Measurements from ENCODE around the gene KLF7. TPM values are rescaled to one million over a fixed set of nuclear protein-coding genes. Genes with fewer than 3 reads are reported as not detected.

Gene KLF7
- total and polyA plus RNA-seq, 4 donors, result 4.4 to 51.8 (median 22.3) TPM

- H3K9me3 ChIP-seq (ENCODE audit: control insufficient read depth in 4 of 4, insufficient read depth in 3 of 4, low read length in 3 of 4), result no peaks in the 10 kb centered on the region
- no peaks in the 10 kb centered on the region for H3K36me3 ChIP-seq (ENCODE audit: control insufficient read depth in 4 of 4, insufficient read depth in 4 of 4, low read length in 4 of 4)
- no peak overlapping the region for H3K4me3 ChIP-seq
- DNase-seq (no peak), ATAC-seq (ENCODE audit: insufficient read depth, low FRiP score) (no peak)
- H3K27ac ChIP-seq (ENCODE audit: low read depth in 1 of 2, low read length in 1 of 2), result peak overlapping the region; percentile 53 to 96
- H3K4me1 ChIP-seq (ENCODE audit: control insufficient read depth in 5 of 5, insufficient read depth in 5 of 5, low read length in 5 of 5), result peaks cover 0 to 65% (median 17%) of the 10 kb centered on the region in 5 donors
- TF ChIP-seq, protein P1, sequence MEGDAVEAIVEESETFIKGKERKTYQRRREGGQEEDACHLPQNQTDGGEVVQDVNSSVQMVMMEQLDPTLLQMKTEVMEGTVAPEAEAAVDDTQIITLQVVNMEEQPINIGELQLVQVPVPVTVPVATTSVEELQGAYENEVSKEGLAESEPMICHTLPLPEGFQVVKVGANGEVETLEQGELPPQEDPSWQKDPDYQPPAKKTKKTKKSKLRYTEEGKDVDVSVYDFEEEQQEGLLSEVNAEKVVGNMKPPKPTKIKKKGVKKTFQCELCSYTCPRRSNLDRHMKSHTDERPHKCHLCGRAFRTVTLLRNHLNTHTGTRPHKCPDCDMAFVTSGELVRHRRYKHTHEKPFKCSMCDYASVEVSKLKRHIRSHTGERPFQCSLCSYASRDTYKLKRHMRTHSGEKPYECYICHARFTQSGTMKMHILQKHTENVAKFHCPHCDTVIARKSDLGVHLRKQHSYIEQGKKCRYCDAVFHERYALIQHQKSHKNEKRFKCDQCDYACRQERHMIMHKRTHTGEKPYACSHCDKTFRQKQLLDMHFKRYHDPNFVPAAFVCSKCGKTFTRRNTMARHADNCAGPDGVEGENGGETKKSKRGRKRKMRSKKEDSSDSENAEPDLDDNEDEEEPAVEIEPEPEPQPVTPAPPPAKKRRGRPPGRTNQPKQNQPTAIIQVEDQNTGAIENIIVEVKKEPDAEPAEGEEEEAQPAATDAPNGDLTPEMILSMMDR (IDR thresholded peaks at IDR 0.05; ENCODE audit: control extremely low read depth, extremely low read depth), result no peak
- H3K27me3 ChIP-seq (ENCODE audit: control insufficient read depth in 3 of 3, insufficient read depth in 3 of 3, low read length in 2 of 3), result no peaks in the 10 kb centered on the region
- H3K9ac ChIP-seq (ENCODE audit: insufficient read depth in 1 of 2, low read length in 2 of 2), result no peak overlapping the region
Observed at GRCh38 chr2:207132019-207132418, 33.7 kb downstream of the KLF7 start.

GRCh38 chr2:207131594-207131993 is 34.2 kb downstream of the KLF7 start:
- ATAC-seq (ENCODE audit: insufficient read depth, low FRiP score) (no peak), DNase-seq (no peak)
- 20 to 52% methylated on average over 2 of the region's 2 CpGs for WGBS, 2 donors
- no peak overlapping the region for H3K9ac ChIP-seq (ENCODE audit: insufficient read depth in 1 of 2, low read length in 2 of 2)
- no peaks in the 10 kb centered on the region for H3K27me3 ChIP-seq (ENCODE audit: control insufficient read depth in 3 of 3, insufficient read depth in 3 of 3, low read length in 2 of 3)
- TF ChIP-seq, protein P1 (IDR thresholded peaks at IDR 0.05; ENCODE audit: control extremely low read depth, extremely low read depth), result no peak
- no peaks in the 10 kb centered on the region for H3K9me3 ChIP-seq (ENCODE audit: control insufficient read depth in 4 of 4, insufficient read depth in 3 of 4, low read length in 3 of 4)
- no peak overlapping the region for H3K4me3 ChIP-seq
- no peaks in the 10 kb centered on the region for H3K36me3 ChIP-seq (ENCODE audit: control insufficient read depth in 4 of 4, insufficient read depth in 4 of 4, low read length in 4 of 4)
- H3K27ac ChIP-seq (ENCODE audit: low read depth in 1 of 2, low read length in 1 of 2), result peak overlapping the region; percentile 53 to 96
- H3K4me1 ChIP-seq (ENCODE audit: control insufficient read depth in 5 of 5, insufficient read depth in 5 of 5, low read length in 5 of 5), result peaks cover 0 to 65% (median 15%) of the 10 kb centered on the region in 5 donors

DNA sequence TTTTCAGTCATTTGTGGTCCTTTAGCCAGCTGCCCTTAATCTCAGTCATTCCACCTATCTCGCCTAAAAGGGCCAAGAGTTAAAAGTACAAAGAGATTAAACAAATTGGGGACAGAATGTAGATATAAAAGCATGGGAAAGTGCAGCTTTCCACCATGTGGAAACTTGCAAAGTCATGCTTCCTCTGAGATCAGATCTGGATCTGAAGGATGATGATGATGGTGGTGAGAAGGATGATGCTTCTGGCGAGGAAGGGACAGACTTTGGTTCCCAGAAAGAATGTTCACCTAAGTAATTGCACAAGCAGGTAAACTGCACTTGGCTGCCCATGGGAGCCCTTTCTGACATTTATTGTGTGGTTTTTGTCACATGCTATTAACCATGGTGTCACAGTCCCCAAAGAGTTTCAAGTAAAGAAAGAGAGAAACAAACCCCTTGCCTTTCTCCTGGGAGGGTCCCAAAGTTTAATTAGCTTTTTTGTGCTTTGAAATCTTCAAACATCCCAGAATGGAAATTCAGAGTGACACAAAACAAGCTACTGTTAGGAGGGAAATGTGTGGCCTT is 34.7 kb downstream of the KLF7 start:
- 79 to 83% methylated on average over 2 of the region's 2 CpGs for WGBS, 2 donors
- H3K4me1 ChIP-seq (ENCODE audit: control insufficient read depth in 5 of 5, insufficient read depth in 5 of 5, low read length in 5 of 5), result peaks cover 0 to 63% (median 12%) of the 10 kb centered on the region in 5 donors
- H3K9ac ChIP-seq (ENCODE audit: insufficient read depth in 1 of 2, low read length in 2 of 2), result no peak overlapping the region
- no peak overlapping the region for H3K4me3 ChIP-seq
- no peaks in the 10 kb centered on the region for H3K9me3 ChIP-seq (ENCODE audit: control insufficient read depth in 4 of 4, insufficient read depth in 3 of 4, low read length in 3 of 4)
- H3K36me3 ChIP-seq (ENCODE audit: control insufficient read depth in 4 of 4, insufficient read depth in 4 of 4, low read length in 4 of 4), result no peaks in the 10 kb centered on the region
- peak overlapping the region; percentile 63 to 96 for H3K27ac ChIP-seq (ENCODE audit: low read depth in 1 of 2, low read length in 1 of 2)
- TF ChIP-seq, protein P1 (IDR thresholded peaks at IDR 0.05; ENCODE audit: control extremely low read depth, extremely low read depth), result no peak
- DNase-seq (no peak), ATAC-seq (ENCODE audit: insufficient read depth, low FRiP score) (no peak)
- H3K27me3 ChIP-seq (ENCODE audit: control insufficient read depth in 3 of 3, insufficient read depth in 3 of 3, low read length in 2 of 3), result no peaks in the 10 kb centered on the region

- H3K27me3 ChIP-seq (ENCODE audit: control insufficient read depth in 3 of 3, insufficient read depth in 3 of 3, low read length in 2 of 3), result no peaks in the 10 kb centered on the region
- ATAC-seq (ENCODE audit: insufficient read depth, low FRiP score), result no peak
- peaks cover 0 to 51% (median 8%) of the 10 kb centered on the region in 5 donors for H3K4me1 ChIP-seq (ENCODE audit: control insufficient read depth in 5 of 5, insufficient read depth in 5 of 5, low read length in 5 of 5)
- H3K4me3 ChIP-seq, result no peak overlapping the region
- peak overlapping the region in 1 of 2 donors; percentile 51 for H3K27ac ChIP-seq (ENCODE audit: low read depth in 1 of 2, low read length in 1 of 2)
- H3K36me3 ChIP-seq (ENCODE audit: control insufficient read depth in 4 of 4, insufficient read depth in 4 of 4, low read length in 4 of 4), result no peaks in the 10 kb centered on the region
- 64 to 79% methylated on average over 4 of the region's 4 CpGs for WGBS, 2 donors
- TF ChIP-seq, protein P1 (IDR thresholded peaks at IDR 0.05; ENCODE audit: control extremely low read depth, extremely low read depth), result no peak
- DNase-seq, result no peak
- no peaks in the 10 kb centered on the region for H3K9me3 ChIP-seq (ENCODE audit: control insufficient read depth in 4 of 4, insufficient read depth in 3 of 4, low read length in 3 of 4)
- H3K9ac ChIP-seq (ENCODE audit: insufficient read depth in 1 of 2, low read length in 2 of 2), result no peak overlapping the region
Observed at GRCh38 chr2:207129821-207130220, 35.9 kb downstream of the KLF7 start.
